Hepatocyte (in vitro differentiated cells): ENCODE results near the gene AOPEP.

Source experiments
- CTCF ChIP-seq: fragments of 200-600 bp; sonication (generic); IDR thresholded peaks from 2 replicates; pipeline ENCODE4 v1.5.1; 2016; ENCODE audit warnings: antibody characterized with exemption, mild to moderate bottlenecking; ENCODE audit not compliant: poor library complexity
- EZH2 ChIP-seq: fragments of 200-600 bp; sonication (generic); IDR thresholded peaks from 2 replicates; pipeline ENCODE4 v1.6.1; 2016; ENCODE audit warnings: antibody characterized with exemption, mild to moderate bottlenecking, borderline replicate concordance
- EZH2phosphoT487 ChIP-seq: fragments of 200-600 bp; sonication (generic); IDR thresholded peaks from one replicate; pipeline ENCODE4 v1.6.1; 2018; ENCODE audit warnings: antibody characterized with exemption, mild to moderate bottlenecking, low read depth, moderate library complexity; ENCODE audit not compliant: unreplicated experiment, severe bottlenecking

DNA sequence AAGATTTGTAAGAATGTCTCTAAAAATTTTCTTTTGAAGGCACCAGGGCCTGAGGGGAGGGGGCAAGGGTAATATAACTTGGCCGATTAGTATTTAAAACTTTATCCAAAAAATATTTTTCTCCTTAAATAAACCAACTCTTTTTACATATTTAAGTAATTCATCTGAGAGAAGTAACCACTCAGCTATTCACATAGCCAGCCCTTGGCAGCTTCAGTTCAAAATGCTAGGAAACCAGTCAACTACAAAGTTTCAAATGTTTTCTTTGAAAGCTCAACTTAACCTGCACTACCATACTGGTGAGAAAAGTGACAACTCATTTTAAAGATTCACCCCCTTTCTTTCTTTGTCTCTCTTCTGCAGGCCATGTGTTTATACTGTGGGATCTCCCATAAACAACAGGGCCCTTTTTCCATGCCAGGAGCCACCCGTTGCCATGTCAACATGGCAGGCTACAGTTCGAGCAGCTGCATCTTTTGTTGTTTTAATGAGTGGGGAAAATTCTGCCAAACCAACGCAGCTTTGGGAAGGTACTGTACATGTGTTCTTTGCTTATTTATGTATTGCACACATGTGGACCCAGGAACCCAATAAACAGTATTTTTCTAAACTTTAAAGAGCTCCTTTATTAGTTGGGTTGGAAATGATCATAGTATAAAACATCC, 46.3 kb downstream of the AOPEP start:
- TF ChIP-seq CTCF, result no peak
- no peak for TF ChIP-seq EZH2phosphoT487
- no peak for TF ChIP-seq EZH2
